Left ventricle myocardium inferior (tissue), 1 donor: ENCODE measurements around the gene SOX13. TPM values are rescaled to one million over a fixed set of nuclear protein-coding genes. Genes with fewer than 3 reads are reported as not detected.
A peak's percentile ranks its signal among the peaks of the same experiment; 100 is the strongest.

Experiments used
- DNase-seq: peaks from one replicate; pipeline ENCODE4 v3.0.0-alpha.2; 2020
- H3K27ac ChIP-seq: fragments of 200-600 bp; replicated peaks from 2 replicates; pipeline ENCODE4 v1.8.0; 2021
- H3K27me3 ChIP-seq: fragments of 200-600 bp; 2 replicates; pipeline ENCODE4 v1.8.0; 2021; ENCODE audit warnings: low read depth
- H3K36me3 ChIP-seq: fragments of 200-600 bp; 2 replicates; pipeline ENCODE4 v1.8.0; 2021
- H3K4me1 ChIP-seq: fragments of 200-600 bp; 2 replicates; pipeline ENCODE4 v1.8.0; 2021
- H3K4me3 ChIP-seq: fragments of 200-600 bp; 2 replicates; pipeline ENCODE4 v1.8.0; 2021; ENCODE audit warnings: mild to moderate bottlenecking, moderate library complexity
- H3K9me3 ChIP-seq: fragments of 200-600 bp; replicated peaks from 2 replicates; pipeline ENCODE4 v1.8.0; 2021
- CTCF ChIP-seq: fragments of 200-600 bp; IDR thresholded peaks from 2 replicates; pipeline ENCODE4 v1.8.0; 2021; ENCODE audit warnings: antibody characterized with exemption, mild to moderate bottlenecking, borderline replicate concordance
- intact Hi-C: fragments of 100-400 bp; cut with micrococcal nuclease; formaldehyde crosslinking; loops from one replicate; pipeline ENCODE4 v1.11.0; 2022
- long read RNA-seq: library from polyadenylated mRNA; unstranded; transcript quantifications from one replicate; pipeline ENCODE4 v2.0.0, GENCODE V29; 2021
- total RNA-seq: library from RNA; stranded (reverse); fragmentation: NEBNext Ultra II Directional; extraction: Animal tissue kit (Norgen Biotek cat#: 25700); gene quantifications from one replicate; pipeline ENCODE4 v1.2.1, GENCODE V29; 2021
- donor health status: DM: no; HTN: yes; CAD: no; lungs with severe emphysema.

SOX13 gene
- 13.1 TPM for total RNA-seq
- long read RNA-seq, partial matches to known transcripts: 5 of 9 reads
- long read RNA-seq, other reads (novel, unspliced or antisense): 4 of 9 reads

GRCh38 chr1:204072931-204073836, at the start of gene SOX13:
SOX13 (plus strand) TSS chr1:204073115; CDS start chr1:204112916, 39,801 bp downstream.
- DNase-seq: peak; percentile 86
- H3K36me3 ChIP-seq: no peaks in the 10 kb centered on the region
- H3K4me1 ChIP-seq: peaks cover 61% of the 10 kb centered on the region
- intact Hi-C loops: no loop called here
- TF ChIP-seq CTCF: peak; percentile 41
- H3K27me3 ChIP-seq: no peaks in the 10 kb centered on the region
- peak within 1 kb of the TSS; percentile 85 for H3K4me3 ChIP-seq
- no peaks in the 10 kb centered on the region for H3K9me3 ChIP-seq
- peak within 1 kb of the TSS; percentile 90 for H3K27ac ChIP-seq

DNA sequence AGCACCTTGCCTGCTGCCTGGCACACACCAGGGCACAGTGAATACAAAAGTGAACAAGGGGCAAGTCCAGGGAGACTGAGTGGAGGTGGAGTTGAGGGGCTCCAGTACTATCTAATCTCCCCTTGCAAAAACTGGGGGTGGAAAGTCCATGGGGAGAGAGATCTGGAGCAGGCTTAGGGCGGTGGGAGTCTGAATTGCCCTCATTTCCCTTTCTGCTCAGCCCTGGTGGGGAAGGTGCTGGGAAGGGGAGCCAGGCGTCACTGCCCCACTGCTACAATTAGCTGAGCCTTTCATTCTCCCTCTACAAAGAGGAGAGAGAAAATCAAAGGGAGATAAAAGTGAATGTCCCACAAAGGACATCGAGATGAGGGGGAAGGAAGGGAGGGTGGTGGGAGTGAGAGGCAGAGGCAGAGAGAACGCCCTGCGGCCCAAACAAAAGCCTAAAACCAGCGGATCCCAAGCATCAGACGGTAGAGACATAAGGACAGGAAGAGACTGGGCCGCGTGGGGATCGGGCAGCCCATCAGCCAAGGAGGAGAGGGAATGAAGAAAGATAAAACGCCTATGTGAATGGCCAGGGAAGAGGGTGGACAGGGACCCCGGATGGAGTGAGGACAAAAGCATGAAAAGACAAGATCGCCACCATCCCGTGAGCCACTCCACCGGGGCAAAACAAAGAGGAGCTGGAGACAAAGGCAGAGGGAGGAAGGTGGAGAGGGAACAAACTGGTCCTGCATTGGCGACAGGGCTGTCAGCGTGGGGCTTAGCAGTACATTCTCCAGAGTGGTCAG, 46.8 kb upstream of the SOX13 start:
- no peaks in the 10 kb centered on the region for H3K4me1 ChIP-seq
- no peaks in the 10 kb centered on the region for H3K36me3 ChIP-seq
- no peak for DNase-seq
- intact Hi-C loops: no loop called here
- H3K27me3 ChIP-seq: peaks cover 24% of the 10 kb centered on the region
- H3K9me3 ChIP-seq: no peaks in the 10 kb centered on the region
- no peak overlapping the region for H3K4me3 ChIP-seq
- no peak overlapping the region for H3K27ac ChIP-seq
- TF ChIP-seq CTCF: no peak

- Histone ChIP-seq H3K4me1 (no peaks in the 10 kb centered on the region), H3K9me3 (no peaks in the 10 kb centered on the region), H3K27ac (no peak overlapping the region)
Observed at GRCh38 chr1:204027446-204027845, 45.5 kb upstream of the SOX13 start.

GRCh38 chr1:204029016-204029415, 43.9 kb upstream of the SOX13 start:
- H3K36me3 ChIP-seq: no peaks in the 10 kb centered on the region
- DNase-seq: no peak
- H3K27ac ChIP-seq: no peak overlapping the region
- H3K4me3 ChIP-seq: no peak overlapping the region
- TF ChIP-seq CTCF: no peak
- intact Hi-C loops: no loop called here
- no peaks in the 10 kb centered on the region for H3K4me1 ChIP-seq
- peaks cover 24% of the 10 kb centered on the region for H3K27me3 ChIP-seq
- H3K9me3 ChIP-seq: no peaks in the 10 kb centered on the region

More at GRCh38 chr1:204027446-204027845, 45.5 kb upstream of the SOX13 start:
- DNase-seq: no peak
- TF ChIP-seq CTCF: no peak
- no peak overlapping the region for H3K4me3 ChIP-seq
- peaks cover 24% of the 10 kb centered on the region for H3K27me3 ChIP-seq
- H3K36me3 ChIP-seq: no peaks in the 10 kb centered on the region
- intact Hi-C loops: no loop called here

DNA sequence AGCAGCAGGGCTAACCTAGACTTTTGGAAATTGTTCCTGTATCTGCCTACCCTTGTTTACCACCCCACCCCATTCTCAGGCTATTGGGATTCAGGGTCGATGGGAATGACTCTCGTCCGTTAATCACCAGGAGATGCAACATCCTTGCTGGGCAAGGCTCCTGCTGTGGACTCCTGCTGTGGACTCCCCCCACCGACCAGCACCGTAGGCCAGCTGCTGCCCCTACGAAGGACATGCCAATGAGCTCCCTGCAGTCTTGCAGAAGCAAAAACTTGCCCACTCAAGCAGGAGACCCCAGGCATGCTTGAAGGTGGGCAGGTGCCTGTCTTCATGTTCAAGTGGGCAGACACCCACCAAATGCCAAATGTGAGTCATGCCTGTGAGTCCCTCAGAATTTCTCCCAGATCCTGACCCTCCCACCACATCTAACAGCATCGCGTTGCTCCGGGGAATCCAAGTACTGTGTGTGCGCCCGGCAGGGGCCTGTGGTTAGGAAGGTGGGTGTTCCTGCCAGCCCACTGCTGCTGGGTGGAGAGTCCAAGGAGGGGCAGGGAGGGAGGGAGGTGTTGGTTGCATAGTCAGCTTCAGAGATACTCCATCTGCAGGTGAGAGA, 41.7 kb upstream of the SOX13 start:
- H3K4me1 ChIP-seq: no peaks in the 10 kb centered on the region
- no peak overlapping the region for H3K4me3 ChIP-seq
- no peak for TF ChIP-seq CTCF
- DNase-seq: no peak
- H3K27me3 ChIP-seq: peaks cover 4% of the 10 kb centered on the region
- no peaks in the 10 kb centered on the region for H3K36me3 ChIP-seq
- H3K9me3 ChIP-seq: no peaks in the 10 kb centered on the region
- intact Hi-C loops: no loop called here
- no peak overlapping the region for H3K27ac ChIP-seq
